COLO668 (cell line): ENCODE data around the gene ARAF.
A peak's percentile ranks its signal among the peaks of the same experiment; 100 is the strongest.
"Not testable (repeated sequence)": the region's sequence is repeated elsewhere in the genome, so short reads cannot be mapped to it uniquely, and the experiment has no call there.

ENCODE experiments used
- DNase-seq: peaks from one replicate; lab custom pipeline; 2025; ENCODE audit not compliant: unreplicated experiment; lab: John Stamatoyannopoulos, UW

The ARAF gene

DNA sequence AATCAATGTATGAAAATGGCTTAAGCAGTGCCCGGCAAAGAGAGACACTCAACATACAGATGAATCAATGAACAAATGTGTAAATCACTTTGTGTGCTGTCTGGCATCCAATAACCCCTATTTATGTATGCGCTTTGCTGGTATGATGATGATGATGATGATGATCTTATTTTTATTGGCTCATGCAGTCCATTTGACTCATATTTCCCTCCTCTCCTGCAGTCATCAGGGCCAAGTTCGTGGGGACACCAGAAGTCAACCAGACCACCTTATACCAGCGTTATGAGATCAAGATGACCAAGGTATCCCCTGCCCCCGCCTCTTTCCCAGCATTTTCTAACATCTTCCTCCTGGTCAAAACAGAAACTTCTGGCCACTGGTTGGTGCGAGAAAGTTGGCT, 23.7 kb downstream of the ARAF start:
- no peak for DNase-seq

DNA sequence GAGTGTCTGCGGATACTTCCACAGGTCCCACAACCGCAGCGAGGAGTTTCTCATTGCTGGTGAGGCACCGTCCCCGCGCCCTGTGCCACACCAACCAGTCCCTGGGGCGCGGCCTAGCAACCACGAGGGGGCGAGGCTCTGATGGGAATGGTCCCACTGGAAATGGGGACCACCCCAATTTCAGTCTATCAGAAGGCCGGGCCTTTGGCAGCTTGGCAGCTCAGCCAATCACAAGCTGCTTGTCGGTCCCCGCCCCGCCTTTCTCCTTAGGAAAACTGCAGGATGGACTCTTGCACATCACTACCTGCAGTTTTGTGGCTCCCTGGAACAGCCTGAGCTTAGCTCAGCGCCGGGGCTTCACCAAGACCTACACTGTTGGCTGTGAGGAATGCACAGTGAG, 24.3 kb downstream of the ARAF start:
- DNase-seq = no peak

DNA sequence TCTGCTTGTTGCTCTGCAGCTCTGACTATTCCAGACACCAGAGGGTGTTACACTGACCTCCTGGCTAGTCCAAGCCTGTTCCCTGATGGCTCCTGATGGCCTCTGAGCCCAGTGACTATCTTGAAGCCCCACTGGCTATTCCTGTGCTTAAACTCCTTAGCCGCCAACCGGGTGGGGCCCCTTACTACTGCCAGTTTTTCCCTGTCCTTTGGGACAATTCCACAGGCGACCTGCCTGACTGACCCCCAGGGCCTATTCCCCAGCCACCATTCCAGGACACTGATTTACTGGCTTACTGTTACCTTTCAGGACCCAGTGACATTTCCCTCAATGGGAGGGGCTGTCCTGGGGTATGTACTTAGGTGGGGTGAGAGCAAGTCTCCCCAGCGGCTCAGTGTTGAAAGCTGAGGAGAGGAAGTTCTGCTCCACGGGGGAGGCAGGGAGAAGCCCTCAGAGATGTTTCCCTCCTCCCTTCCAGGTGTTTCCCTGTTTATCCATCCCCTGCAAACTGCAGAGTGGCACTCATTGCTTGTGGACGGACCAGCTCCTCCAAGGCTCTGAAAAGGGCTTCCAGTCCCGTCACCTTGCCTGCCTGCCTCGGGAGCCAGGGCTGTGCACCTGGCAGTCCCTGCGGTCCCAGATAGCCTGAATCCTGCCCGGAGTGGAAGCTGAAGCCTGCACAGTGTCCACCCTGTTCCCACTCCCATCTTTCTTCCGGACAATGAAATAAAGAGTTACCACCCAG, 25.2 kb downstream of the ARAF start:
- no peak for DNase-seq

DNA sequence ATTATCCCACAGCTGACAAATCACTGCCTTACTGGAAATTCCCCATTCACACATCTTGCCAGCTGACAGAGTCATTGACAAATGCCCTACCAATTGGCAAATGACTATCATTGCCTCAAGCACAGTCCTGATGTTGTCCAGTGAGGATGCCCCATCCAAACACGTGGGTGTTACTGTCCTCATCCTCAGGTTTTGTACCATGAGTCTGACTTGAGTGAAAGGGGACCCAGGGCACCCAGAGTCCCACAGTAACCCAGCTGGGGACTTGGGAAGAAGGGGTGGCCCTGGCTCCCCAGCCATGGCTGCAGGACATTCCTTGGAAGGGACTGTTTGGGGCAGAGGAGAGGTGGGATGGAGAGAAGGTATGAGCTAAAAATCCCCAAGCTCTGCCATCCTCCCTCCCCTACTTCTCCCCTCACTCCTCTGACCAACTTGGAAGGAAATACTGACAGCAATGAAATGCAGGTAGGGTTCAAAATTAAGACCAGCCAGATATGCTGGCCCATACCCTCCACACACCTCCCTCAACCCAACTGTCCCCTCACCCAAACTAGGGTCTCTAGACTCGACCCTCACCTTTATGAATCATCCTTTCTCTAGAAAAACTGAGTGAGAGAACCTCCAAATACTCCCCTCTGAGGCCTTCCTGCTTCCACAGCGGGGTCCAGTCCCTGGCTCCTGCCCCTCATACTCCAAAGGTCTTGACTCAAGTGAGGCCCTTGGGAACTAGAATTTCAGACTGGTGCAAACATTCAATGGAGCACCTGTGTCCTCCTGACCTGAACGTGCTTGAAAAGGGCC, 26.3 kb downstream of the ARAF start:
- DNase-seq = no peak

DNA sequence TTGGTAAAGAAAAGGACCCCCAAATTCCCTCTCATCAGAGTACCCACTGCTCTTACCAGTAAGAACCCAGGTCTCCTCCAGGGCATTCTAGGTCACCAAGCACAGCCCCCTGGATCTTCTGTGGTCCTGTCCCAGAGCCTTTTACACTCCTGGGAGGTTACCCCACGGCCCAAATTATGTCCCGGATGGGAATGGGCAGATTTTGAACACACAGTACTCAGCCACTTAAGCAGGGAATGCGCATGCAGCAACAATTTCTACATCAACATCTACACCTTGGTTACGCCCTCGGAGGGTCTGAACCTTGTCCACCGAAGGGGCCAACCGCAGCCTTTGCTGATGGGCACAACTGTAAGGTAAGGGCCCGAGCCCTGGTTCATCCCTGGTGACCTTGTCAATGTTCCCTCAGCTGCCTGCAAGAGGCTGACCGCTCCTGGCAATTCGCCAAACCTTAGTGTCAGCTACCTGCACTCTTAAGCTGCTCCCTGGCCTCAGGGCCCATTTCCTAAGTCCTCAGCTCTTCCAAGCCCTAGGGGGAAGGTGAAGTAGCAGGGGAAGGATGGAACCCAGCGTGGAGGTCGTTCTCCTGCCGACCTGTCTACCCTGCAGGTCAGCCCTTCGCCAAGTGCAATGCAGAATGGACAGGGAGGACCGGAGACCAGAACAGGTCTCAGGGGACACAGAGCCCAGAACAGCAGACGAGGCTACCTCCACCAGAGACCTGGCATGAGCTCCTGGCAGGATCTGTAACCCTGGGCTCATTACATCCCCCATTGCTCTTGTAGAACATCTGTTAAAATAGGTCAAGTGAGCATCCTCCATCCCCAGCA, 27.1 kb downstream of the ARAF start:
- DNase-seq = peak; percentile 1

DNA sequence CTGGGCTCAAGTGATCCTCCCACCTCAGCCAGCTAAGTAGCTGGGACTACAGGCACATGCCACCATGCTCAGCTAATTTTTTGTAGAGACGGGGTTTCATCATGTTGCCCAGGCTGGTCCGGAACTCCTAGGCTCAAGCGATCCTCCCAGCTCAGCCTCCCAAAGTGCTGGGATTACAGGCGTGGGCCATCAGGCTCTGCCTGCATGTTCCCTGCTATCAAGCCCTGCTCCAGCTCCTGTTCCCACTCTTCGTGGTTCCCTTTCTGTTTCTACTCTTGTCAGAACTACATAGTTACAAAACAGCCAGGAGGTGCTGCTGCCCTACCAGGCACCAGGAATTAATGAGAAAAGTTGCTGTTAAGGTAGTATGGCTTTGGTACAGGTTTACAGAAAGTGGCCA, 30.0 kb downstream of the ARAF start:
- no peak for DNase-seq

DNA sequence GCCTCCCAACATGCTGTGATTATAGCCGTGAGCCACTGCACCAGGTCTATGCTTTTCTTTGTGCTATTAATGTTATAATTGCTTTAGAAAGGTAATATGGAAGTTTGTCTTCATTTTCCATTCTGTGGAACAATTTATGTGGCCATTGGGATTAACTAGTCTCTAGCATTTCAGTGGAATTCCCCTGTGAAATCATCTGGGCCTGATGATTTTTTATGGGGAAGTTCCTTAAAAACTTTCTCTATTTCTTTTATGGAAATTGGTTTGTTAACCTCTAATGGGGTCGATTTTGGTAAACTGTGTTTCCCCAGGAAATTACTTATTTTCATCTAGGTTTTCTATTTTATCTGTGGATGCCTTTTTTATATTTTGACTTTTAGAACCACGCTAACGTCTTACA, 32.5 kb downstream of the ARAF start:
- DNase-seq = no peak

DNA sequence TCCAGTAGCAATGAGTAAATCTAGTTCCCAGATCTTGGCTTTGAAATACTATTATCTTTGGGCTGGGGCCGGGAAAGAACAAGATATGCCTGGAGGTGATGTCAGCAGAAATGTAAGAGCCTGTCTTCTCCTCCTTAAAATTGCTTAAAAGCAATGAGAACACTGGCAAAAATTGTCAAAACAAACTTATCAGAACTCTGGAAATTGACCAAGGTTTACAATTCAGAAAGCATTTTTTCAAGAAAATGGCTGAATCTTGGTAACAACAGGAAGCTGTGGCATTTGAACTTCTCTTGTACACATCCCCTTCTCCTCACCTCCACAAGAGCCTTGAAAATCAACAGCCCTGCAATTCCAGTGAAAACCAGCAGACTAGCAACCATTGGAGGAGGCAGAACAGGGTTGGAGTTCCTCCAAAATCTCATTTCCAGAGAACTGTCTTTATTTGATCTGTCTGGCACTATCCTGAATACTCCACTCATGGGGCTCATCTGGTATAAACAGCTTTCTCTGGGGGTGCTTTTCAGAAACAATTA, 34.8 kb downstream of the ARAF start:
- DNase-seq = no peak

DNA sequence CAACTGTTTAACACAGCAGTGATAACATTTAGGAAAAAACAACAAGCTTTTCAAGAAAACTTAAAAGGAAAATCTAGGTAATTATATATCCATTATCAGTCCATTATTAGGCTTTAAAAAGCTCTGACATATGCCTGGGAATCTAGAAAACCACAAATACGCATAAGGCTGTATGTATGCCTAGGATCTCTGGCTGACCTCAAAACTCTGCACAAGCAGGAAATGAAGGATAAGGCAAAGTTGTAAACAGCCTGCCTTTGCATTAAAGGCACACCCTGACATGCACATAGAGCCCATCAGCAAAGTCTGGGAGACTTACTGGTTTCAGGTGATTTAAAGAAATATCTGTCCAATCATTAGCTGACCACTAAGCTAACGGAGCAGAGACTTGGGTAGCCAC, 35.3 kb downstream of the ARAF start:
- DNase-seq = no peak

DNA sequence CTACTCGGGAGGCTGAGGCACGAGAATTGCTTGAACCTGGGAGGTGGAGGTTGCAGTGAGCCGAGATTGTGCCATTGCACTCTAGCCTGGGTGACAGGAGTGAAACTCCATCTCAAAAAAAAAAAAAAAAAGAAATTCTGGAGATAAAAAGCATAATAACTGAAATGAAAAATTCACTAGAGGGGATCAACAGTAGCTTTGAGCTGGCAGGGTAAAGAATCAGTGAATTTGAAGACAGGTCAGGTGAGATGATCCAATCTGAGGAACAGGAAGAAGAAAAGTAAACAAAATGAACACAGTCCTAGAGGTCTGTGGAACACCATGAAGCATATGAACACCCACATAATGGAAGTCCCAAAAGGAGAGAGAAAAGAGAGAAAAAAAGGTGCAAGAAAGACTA, 36.2 kb downstream of the ARAF start:
- no peak for DNase-seq

DNA sequence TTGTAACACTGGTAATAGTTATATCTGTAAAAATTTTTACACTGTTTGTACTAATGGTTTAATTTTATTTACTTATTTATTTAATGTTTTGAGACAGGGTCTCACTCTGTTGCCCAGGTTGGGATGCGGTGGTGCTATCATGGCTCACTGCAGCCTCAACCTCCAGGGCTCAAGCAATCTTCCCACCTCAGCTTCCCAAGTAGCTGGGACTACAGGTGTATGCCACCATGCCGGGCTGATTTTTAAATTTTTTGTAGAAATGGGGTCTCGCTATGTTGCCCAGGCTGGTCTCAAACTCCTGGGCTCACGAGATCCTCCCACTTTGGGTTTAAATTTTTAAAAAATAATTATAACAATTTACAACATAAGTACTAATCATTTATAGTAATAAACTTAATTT, 42.1 kb downstream of the ARAF start:
- DNase-seq = not testable (repeated sequence)

DNA sequence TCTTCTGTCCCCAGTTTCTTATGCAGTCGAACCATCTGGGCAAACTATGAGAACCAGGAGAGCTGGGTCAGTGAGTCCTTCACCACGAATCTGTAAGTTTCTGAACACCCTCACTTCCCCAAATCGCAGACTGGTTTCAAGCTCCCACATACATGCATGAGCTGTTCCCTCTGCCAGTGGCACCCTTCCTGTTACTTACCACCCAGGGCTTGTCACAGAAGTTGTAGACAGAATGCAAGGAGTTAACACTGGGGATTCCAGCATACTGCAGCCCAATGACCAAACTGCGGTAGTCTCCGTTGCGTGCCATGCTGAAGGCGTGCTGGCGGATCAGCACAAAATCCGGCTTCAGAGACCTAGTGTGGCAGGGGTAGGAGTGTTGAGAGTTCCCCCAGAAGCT, 44.0 kb downstream of the ARAF start:
- DNase-seq = no peak

DNA sequence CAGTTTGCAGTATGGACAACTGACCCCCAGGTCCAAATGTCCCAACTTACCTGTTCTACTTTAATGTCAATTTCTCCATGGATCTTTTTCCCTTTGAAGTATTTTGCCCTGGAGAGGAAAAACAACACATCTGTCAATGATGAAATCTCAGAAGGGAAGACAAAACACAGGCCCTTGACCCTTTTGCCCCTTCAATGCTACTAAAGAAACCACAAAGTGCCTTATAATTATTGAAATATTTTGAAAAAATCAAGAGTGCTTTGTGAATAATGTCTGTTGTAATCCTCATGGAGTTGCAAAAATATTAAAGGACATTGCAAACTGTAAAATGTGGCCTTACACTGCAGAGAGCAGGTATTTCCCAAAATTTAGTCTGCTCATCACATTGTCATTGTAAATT, 46.1 kb downstream of the ARAF start:
- DNase-seq = no peak

DNA sequence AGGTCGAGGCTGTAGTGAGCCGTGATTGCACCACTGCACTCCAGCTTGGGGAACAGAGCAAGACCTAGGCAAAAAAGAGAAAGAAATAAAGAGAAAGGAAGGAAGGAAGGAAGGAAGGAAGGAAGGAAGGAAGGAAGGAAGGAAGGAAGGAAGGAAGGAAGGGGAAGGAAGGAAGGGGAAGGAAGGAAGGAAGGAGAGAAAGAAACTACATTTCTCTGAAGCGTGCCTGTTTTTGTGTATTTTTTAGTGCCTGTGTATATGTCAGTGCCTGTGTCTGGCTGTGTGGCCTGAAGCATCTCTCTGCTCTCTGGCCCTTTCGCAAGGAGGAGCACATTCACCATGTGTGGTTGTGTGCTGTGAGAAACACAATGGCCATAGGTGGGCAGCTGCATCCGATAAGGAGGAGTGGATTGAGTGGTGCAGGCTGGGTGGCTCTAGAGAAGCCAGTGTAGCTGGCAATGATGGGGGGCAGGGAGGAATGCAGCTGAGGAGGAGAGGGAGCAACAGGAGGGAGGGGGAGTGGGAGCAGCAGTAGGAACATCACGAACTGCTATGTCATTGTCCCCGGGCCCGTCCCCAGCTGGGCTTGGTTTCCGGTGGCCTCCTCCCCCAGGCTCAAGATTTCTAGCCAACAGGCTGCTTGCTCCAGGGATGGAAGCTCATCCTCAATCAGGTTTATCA, 47.3 kb downstream of the ARAF start:
- DNase-seq = no peak

DNA sequence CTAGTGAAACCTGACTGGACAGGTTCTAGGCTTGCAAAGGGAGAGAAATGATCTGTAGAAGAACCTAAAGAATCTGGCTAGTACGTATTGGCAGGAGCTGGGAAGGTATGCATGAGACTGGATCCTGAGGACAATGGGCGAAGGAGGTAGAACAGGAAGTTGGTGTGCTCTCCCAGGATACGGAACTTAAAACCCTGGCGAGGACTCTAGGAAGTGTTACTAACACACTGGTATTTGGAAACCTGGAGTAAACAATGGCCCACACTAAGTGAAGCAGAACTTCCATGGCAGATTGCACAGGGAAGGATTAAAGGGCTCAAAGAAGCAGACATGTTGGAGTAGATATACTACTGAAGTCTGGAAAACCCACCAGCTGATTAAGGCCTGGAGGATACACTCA, 49.5 kb downstream of the ARAF start:
- DNase-seq = no peak

DNA sequence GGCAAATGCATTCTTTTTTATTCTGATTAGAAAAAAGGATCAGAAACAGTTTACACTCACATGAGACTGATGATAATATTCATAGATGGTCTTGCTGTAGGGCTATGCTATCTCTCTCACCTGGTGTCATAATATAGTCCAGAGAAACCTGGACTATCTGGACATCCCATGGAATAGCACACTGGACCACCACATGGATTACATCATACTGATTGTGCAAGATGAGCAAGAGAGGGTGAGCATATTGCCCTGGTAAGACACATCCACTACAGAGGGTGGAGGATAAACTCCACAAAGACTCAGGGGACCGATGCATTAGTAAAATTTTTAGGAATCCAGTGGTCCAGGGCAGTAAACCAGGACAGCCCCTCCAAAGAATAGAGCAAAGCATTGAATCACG, 50.5 kb downstream of the ARAF start:
- no peak for DNase-seq

DNA sequence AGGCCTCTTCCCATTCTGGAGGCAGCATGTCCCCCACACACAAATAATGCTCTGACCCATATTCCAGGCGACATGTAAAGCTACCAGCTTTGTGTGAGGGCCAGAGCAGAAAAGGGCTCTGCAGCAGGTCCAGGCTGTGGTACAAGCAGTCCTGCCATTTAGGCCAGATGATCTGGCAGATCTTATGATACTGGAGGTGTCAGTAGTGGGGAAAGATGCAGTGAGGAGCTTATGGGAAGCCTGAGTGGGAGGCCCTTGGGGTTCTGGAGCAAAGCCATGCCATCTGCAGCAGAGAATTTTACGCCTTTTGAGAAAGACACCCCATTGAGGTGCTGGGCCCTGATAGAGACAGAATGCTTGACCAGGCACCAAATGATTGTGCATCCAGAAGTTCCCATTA, 50.9 kb downstream of the ARAF start:
- DNase-seq = no peak

DNA sequence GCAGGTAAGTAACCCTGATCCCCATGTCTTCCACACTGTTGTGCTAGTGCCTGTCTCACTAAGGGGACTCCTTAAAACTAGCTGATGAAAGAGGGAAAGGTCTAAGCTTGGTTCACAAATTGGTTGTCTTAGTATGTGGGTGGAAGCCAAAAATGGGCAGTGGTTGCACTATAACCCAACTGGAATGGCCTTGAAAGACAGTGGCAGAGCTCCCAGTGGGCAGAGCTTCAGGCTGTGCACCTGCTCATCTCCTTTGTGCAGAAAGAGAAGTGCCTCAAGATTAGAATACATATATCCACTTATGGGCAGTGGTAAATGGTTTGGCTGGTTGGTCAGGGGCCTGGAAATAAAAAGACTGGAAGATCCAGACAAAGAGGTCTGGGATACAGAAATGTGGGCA, 51.4 kb downstream of the ARAF start:
- DNase-seq = no peak

DNA sequence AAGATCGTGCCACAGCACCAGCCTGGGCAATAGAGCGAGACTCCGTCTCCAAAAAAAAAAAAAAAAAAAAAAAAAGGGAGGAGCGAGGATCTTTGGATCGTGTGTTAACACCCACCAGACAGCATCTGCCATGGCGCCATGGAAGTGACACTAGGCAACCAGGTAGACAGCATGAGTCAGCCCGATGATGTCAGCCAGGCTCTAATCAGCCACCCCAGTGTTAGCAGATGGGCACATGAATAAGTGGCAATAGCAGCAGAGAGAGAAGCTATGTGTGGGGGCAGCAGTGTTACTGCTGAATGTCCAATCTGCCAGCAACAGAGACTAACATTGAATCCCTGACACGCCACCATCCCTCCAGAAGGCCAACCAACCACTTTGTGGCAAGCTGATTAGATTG, 52.1 kb downstream of the ARAF start:
- no peak for DNase-seq

DNA sequence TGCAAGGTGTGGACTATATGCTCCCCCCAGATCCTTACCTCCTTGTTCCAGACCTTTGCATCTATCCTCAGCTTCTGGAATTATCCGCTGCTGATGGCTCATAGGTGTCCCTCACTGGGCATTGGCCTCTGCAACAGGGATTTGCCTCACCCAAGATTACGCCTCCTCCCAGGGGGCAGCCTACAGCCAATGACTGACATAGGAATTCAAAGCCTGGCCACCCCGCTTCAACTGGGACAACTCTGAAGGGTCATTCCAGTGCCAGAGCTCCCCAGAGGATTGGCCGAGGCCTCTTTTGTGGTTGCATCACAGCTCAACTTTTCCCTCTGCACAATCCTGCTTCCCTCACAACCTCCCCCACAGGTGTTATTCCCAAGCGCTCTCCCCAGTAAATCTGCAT, 53.6 kb downstream of the ARAF start:
- DNase-seq = no peak

DNA sequence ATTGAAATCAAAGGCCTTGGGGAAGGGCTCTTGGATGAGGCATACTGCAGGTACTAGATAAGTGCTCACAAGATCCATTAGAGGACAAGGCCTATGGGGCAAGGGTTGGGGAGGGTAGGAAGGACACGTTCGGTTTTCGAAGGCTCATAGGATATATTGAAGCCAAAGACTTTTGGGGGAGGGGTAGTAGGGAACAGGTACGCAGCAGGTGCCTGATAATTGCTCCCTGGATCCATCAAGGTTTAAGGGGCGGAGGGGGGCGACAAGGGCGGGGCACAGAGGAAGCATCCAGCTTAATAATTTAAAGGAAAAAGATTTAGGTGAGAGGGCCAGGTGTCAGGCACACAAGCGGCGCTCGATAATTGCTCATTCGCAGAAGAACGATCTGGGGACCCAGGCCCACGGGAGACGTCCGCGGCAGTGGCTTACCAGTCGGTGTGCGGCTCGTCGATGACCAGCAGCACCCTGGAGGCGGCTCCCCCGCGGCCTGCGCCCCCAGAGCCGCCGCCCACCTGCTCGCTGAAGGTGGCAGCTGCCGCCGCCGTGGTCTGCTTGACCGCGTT, 58.0 kb downstream of the ARAF start:
- DNase-seq = peak; percentile 23
